ENCODE data around the gene SGMS1.

DNA sequence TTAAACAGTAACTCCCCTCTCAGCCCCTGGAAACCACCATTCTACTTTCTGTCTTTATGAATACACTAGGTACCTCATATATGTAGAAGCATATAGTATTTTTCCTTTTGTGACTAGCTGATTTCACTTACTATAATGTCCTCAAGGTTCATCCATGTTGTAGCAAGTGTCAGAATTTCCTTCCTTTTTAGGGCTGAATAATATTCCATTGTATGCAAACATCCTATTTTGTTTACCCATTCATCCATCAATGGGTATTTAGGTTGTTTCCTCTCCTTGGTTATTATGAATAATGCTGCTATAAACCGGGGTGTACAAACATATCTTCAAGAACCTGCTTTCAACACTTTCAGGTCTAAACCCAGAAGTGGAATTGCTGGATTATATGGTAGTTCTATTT is 125.3 kb downstream of the SGMS1 start:
- TF ChIP-seq, protein P1, sequence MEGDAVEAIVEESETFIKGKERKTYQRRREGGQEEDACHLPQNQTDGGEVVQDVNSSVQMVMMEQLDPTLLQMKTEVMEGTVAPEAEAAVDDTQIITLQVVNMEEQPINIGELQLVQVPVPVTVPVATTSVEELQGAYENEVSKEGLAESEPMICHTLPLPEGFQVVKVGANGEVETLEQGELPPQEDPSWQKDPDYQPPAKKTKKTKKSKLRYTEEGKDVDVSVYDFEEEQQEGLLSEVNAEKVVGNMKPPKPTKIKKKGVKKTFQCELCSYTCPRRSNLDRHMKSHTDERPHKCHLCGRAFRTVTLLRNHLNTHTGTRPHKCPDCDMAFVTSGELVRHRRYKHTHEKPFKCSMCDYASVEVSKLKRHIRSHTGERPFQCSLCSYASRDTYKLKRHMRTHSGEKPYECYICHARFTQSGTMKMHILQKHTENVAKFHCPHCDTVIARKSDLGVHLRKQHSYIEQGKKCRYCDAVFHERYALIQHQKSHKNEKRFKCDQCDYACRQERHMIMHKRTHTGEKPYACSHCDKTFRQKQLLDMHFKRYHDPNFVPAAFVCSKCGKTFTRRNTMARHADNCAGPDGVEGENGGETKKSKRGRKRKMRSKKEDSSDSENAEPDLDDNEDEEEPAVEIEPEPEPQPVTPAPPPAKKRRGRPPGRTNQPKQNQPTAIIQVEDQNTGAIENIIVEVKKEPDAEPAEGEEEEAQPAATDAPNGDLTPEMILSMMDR (conservative IDR thresholded peaks at IDR 0.05 in 1 of 2, IDR thresholded peaks at IDR 0.05 in 1 of 2; ENCODE audit: extremely low read depth in 1 of 2, insufficient read depth in 1 of 2, low read depth in 1 of 2, low read length in 2 of 2): no peak
- TF ChIP-seq EZH2 (IDR thresholded peaks at IDR 0.05; ENCODE audit: borderline replicate concordance, low read length): no peak

Data from mammary epithelial cell (primary cell).